HEK293 (cell line): ENCODE results near the gene PDZD4.

Source experiments
- CTCF ChIA-PET: fragments of 350-600 bp; formaldehyde crosslinking; extraction: SDS; loops from one replicate; lab custom pipeline; 2021; ENCODE audit warnings: antibody characterized with exemption; lab: Yijun Ruan, JAX
- POLR2A ChIA-PET: fragments of 300-600 bp; formaldehyde crosslinking; extraction: SDS; loops from one replicate; lab custom pipeline; 2020; ENCODE audit warnings: antibody characterized with exemption, inconsistent platforms; lab: Yijun Ruan, JAX
- H3K27ac ChIP-seq: fragments of 200-500 bp; sonication (Bioruptor generic); 2 replicates; pipeline ENCODE4 v1.5.1; 2014; ENCODE audit warnings: low read depth, low read length, control low read depth, inconsistent platforms; ENCODE audit errors: extremely low read depth
- H3K36me3 ChIP-seq, 2 experiments: fragments of 200-500 bp in 1 of 2; sonication (Bioruptor generic) in 1 of 2; 1 replicate in 1 of 2; 2 replicates in 1 of 2; pipeline ENCODE4 v1.5.1; 2014 to 2017; ENCODE audit warnings: inconsistent platforms in 2 of 2, low read length in 2 of 2; ENCODE audit not compliant: control insufficient read depth in 2 of 2, insufficient read depth in 1 of 2
- H3K4me1 ChIP-seq: fragments of 200-500 bp; sonication (Bioruptor generic); 2 replicates; pipeline ENCODE4 v1.5.1; 2014; ENCODE audit warnings: mild to moderate bottlenecking, low read length, inconsistent platforms; ENCODE audit not compliant: control insufficient read depth, insufficient read depth
- H3K4me3 ChIP-seq: 2 replicates; pipeline ENCODE4 v1.5.1; 2011; ENCODE audit warnings: low read depth, mild to moderate bottlenecking, control low read depth, low read length, moderate library complexity
- H3K9me3 ChIP-seq: fragments of 200-500 bp; sonication (Bioruptor generic); 2 replicates; pipeline ENCODE4 v1.5.1; 2014; ENCODE audit warnings: low read depth, low read length, inconsistent platforms; ENCODE audit not compliant: control insufficient read depth, insufficient read depth
- HIC1 ChIP-seq: fragments of 450-650 bp; formaldehyde crosslinking; IDR thresholded peaks from 2 replicates; pipeline ENCODE4 v1.5.1; 2016; ENCODE audit warnings: missing biosample characterization, missing genetic modification characterization
- PRDM4 ChIP-seq: fragments of 450-650 bp; formaldehyde crosslinking; IDR thresholded peaks from 2 replicates; pipeline ENCODE4 v1.5.1; 2017; ENCODE audit warnings: missing biosample characterization, missing genetic modification characterization
- ZBTB1 ChIP-seq: fragments of 450-650 bp; formaldehyde crosslinking; IDR thresholded peaks from 2 replicates; pipeline ENCODE4 v1.5.1; 2016; ENCODE audit warnings: missing biosample characterization, missing genetic modification characterization
- ZBTB8A ChIP-seq: fragments of 450-650 bp; formaldehyde crosslinking; IDR thresholded peaks from 2 replicates; pipeline ENCODE4 v1.5.1; 2016; ENCODE audit warnings: missing biosample characterization, missing genetic modification characterization
- ZNF10 ChIP-seq: fragments of 450-650 bp; formaldehyde crosslinking; IDR thresholded peaks from 2 replicates; pipeline ENCODE4 v1.5.1; 2017; ENCODE audit warnings: missing biosample characterization, missing genetic modification characterization
- ZNF18 ChIP-seq: fragments of 450-650 bp; formaldehyde crosslinking; IDR thresholded peaks from 2 replicates; pipeline ENCODE4 v1.5.1; 2016; ENCODE audit warnings: missing biosample characterization, missing genetic modification characterization
- ZNF184 ChIP-seq: fragments of 450-650 bp; IDR thresholded peaks from 2 replicates; pipeline ENCODE4 v1.5.1; 2018; ENCODE audit warnings: missing biosample characterization, mild to moderate bottlenecking, missing genetic modification characterization
- ZNF223 ChIP-seq: fragments of 450-650 bp; formaldehyde crosslinking; IDR thresholded peaks from 2 replicates; pipeline ENCODE4 v1.5.1; 2016; ENCODE audit warnings: missing biosample characterization, missing genetic modification characterization
- ZNF341 ChIP-seq: fragments of 450-650 bp; formaldehyde crosslinking; IDR thresholded peaks from 2 replicates; pipeline ENCODE4; 2016; ENCODE audit warnings: low read depth, missing biosample characterization, missing genetic modification characterization
- ZNF692 ChIP-seq: fragments of 450-650 bp; formaldehyde crosslinking; IDR thresholded peaks from 2 replicates; pipeline ENCODE4 v1.5.1; 2016; ENCODE audit warnings: missing biosample characterization, missing genetic modification characterization
- ZSCAN18 ChIP-seq: fragments of 450-650 bp; formaldehyde crosslinking; IDR thresholded peaks from 2 replicates; pipeline ENCODE4 v1.5.1; 2016; ENCODE audit warnings: missing biosample characterization, missing genetic modification characterization
- ZSCAN30 ChIP-seq: fragments of 450-650 bp; IDR thresholded peaks from 2 replicates; pipeline ENCODE4 v1.5.1; 2018; ENCODE audit warnings: missing biosample characterization, mild to moderate bottlenecking, missing genetic modification characterization, moderate library complexity

PDZD4 gene

GRCh38 chrX:153878969-153879653 lies 48.8 kb upstream of the PDZD4 start (continued):
- TF ChIP-seq ZNF341 (tag by site-specific recombination): peak; percentile 54; the same call in 1 of the 2 replicates
- TF ChIP-seq ZSCAN30: no peak
- TF ChIP-seq ZNF184 (tag by site-specific recombination): no peak
- TF ChIP-seq PRDM4 (tag by site-specific recombination): no peak
- no peak for TF ChIP-seq HIC1

GRCh38 chrX:153878345-153878744 lies 48.0 kb upstream of the PDZD4 start:
- Histone ChIP-seq H3K4me1 (no peaks in the 10 kb centered on the region), H3K36me3 (no peaks in the 10 kb centered on the region), H3K9me3 (no peaks in the 10 kb centered on the region), H3K4me3 (no peak overlapping the region), H3K27ac (no peak overlapping the region)
- TF ChIP-seq ZSCAN18 (no peak), ZNF10 (tag by site-specific recombination) (no peak)
- POLR2A ChIA-PET: interaction anchor here (0.9 kb wide), 1 partner anchor 50 kb away, joined by 3 read pairs; no protein-coding TSS in a partner anchor
- CTCF ChIA-PET: interaction anchor here (1.0 to 1.1 kb wide), 2 partner anchors 8 to 18 kb away, joined by 3 read pairs; no protein-coding TSS in a partner anchor

GRCh38 chrX:153877571-153878261 lies 47.4 kb upstream of the PDZD4 start:
- no peak overlapping the region for H3K4me3 ChIP-seq
- H3K4me1 ChIP-seq: no peaks in the 10 kb centered on the region
- TF ChIP-seq ZBTB8A (no peak), ZNF692 (tag by site-specific recombination) (no peak), ZBTB1 (tag by site-specific recombination) (no peak), ZNF18 (no peak), ZNF223 (no peak)
- H3K9me3 ChIP-seq: no peaks in the 10 kb centered on the region
- POLR2A ChIA-PET: interaction anchor here (0.9 kb wide), 1 partner anchor 51 kb away, joined by 3 read pairs; no protein-coding TSS in a partner anchor
- H3K36me3 ChIP-seq: no peaks in the 10 kb centered on the region
- no peak overlapping the region for H3K27ac ChIP-seq
- CTCF ChIA-PET: interaction anchor here (1.0 to 1.1 kb wide), 2 partner anchors 9 to 18 kb away, joined by 3 read pairs; no protein-coding TSS in a partner anchor
